Mesendoderm (in vitro differentiated cells): ENCODE data around the gene ADGRL1.

Experiments used
- DNase-seq: peaks from one replicate; pipeline ENCODE4 v3.0.0; 2013
- H2AK5ac ChIP-seq: 2 replicates; pipeline ENCODE4 v1.6.1; 2013; ENCODE audit warnings: low read length, inconsistent platforms
- H2BK120ac ChIP-seq: 2 replicates; pipeline ENCODE4 v1.6.1; 2013; ENCODE audit warnings: low read depth, mild to moderate bottlenecking, low read length, moderate library complexity, mixed read lengths
- H2BK15ac ChIP-seq: replicated peaks from 2 replicates; pipeline ENCODE4 v1.6.1; 2013; ENCODE audit warnings: low read depth, mild to moderate bottlenecking, moderate library complexity
- H2BK5ac ChIP-seq: 2 replicates; pipeline ENCODE4 v1.6.1; 2013; ENCODE audit warnings: low read length, inconsistent platforms
- H3K18ac ChIP-seq: 2 replicates; pipeline ENCODE4 v1.6.1; 2013; ENCODE audit warnings: mild to moderate bottlenecking, low read length, mixed read lengths
- H3K23ac ChIP-seq: one replicate; pipeline ENCODE4 v1.6.1; 2013; ENCODE audit warnings: low read length
- H3K27ac ChIP-seq: 2 replicates; pipeline ENCODE4 v1.5.1; 2013; ENCODE audit warnings: low read depth, mild to moderate bottlenecking, inconsistent platforms, low read length, moderate library complexity
- H3K27me3 ChIP-seq: 2 replicates; pipeline ENCODE4 v1.6.1; 2013; ENCODE audit warnings: low read length, control low read depth, mild to moderate bottlenecking, inconsistent platforms; ENCODE audit not compliant: insufficient read depth, poor library complexity
- H3K36me3 ChIP-seq: 2 replicates; pipeline ENCODE4 v1.6.1; 2013; ENCODE audit warnings: low read length, inconsistent platforms; ENCODE audit not compliant: control insufficient read depth, insufficient read depth
- H3K4ac ChIP-seq: one replicate; pipeline ENCODE4 v1.6.1; 2013; ENCODE audit warnings: low read depth, mild to moderate bottlenecking, low read length, moderate library complexity
- H3K4me1 ChIP-seq: 2 replicates; pipeline ENCODE4 v1.6.1; 2013; ENCODE audit warnings: low read depth, low read length, inconsistent platforms; ENCODE audit not compliant: control insufficient read depth
- H3K4me2 ChIP-seq: 2 replicates; pipeline ENCODE4 v1.6.1; 2013; ENCODE audit warnings: low read length
- H3K4me3 ChIP-seq: 2 replicates; pipeline ENCODE4 v1.5.1; 2013; ENCODE audit warnings: mild to moderate bottlenecking, low read length
- H3K56ac ChIP-seq: one replicate; pipeline ENCODE4 v1.6.1; 2013; ENCODE audit warnings: low read length
- H3K79me1 ChIP-seq: 2 replicates; pipeline ENCODE4 v1.6.1; 2013; ENCODE audit warnings: low read length, inconsistent platforms
- H3K79me2 ChIP-seq: 2 replicates; pipeline ENCODE4 v1.6.1; 2013; ENCODE audit warnings: mild to moderate bottlenecking, low read length; ENCODE audit not compliant: control insufficient read depth, insufficient read depth
- H3K9ac ChIP-seq: 2 replicates; pipeline ENCODE4 v1.6.1; 2013; ENCODE audit warnings: low read length, inconsistent platforms
- H4K5ac ChIP-seq: one replicate; pipeline ENCODE4 v1.6.1; 2013; ENCODE audit warnings: low read length
- H4K8ac ChIP-seq: one replicate; pipeline ENCODE4 v1.6.1; 2013; ENCODE audit warnings: low read depth, mild to moderate bottlenecking, control low read depth, low read length, moderate library complexity
- WGBS: extraction: QIAGEN DNeasy Blood & Tissue Kit; methylation state at CpG from one replicate; pipeline ENCODE4 v1.1.7; 2013; ENCODE audit warnings: low lambda C conversion rate, missing lambda C conversion rate; ENCODE audit not compliant: insufficient coverage; ENCODE audit errors: extremely low coverage; 5-methylcytosine and 5-hydroxymethylcytosine counted together

The ADGRL1 gene

DNA sequence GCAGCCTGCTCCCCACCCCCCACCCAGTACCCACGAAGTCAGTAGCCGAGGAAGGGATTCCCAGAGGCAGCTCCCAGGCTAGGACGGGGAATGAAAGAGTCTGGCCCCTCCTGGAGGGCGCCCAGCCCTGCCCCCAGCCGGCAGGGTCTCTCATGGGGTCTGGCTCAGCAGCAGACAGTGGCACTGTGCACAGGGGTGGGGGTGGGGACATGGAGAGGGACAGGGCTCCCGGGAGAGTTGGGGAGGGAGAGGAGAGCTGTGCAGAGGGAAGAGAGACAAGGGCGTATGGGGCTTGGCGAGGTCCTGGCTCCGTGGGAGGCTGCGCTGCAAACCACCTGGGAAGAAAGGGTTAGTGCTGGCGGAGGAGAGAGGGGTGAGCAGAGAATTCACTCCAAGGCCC, 41.9 kb downstream of the ADGRL1 start:
- Histone ChIP-seq H3K79me1 (no peaks in the 10 kb centered on the region), H3K4me3 (no peak overlapping the region), H4K5ac (no peak overlapping the region), H3K4me1 (no peaks in the 10 kb centered on the region), H3K9ac (no peak overlapping the region), H3K27me3 (no peaks in the 10 kb centered on the region), H3K18ac (no peak overlapping the region), H2AK5ac (no peak overlapping the region), H3K56ac (no peak overlapping the region), H3K4ac (no peak overlapping the region), H2BK15ac (no peak overlapping the region), H4K8ac (no peak overlapping the region), H3K36me3 (peaks cover 5% of the 10 kb centered on the region), H3K23ac (no peak overlapping the region), H2BK5ac (no peak overlapping the region), H2BK120ac (no peak overlapping the region), H3K79me2 (no peaks in the 10 kb centered on the region), H3K27ac (no peak overlapping the region), H3K4me2 (no peak overlapping the region)
- no peak for DNase-seq
- no CpG with 5 or more reads among the region's 11 CpGs for WGBS

- Histone ChIP-seq H3K4me2 (no peak overlapping the region), H2BK120ac (no peak overlapping the region), H3K27me3 (no peaks in the 10 kb centered on the region), H3K79me2 (no peaks in the 10 kb centered on the region), H3K4me1 (no peaks in the 10 kb centered on the region), H3K9ac (no peak overlapping the region), H3K23ac (no peak overlapping the region), H4K8ac (no peak overlapping the region), H2BK15ac (no peak overlapping the region), H2AK5ac (no peak overlapping the region), H3K4ac (no peak overlapping the region), H2BK5ac (no peak overlapping the region), H3K36me3 (peaks cover 5% of the 10 kb centered on the region), H3K56ac (no peak overlapping the region), H3K18ac (no peak overlapping the region), H4K5ac (no peak overlapping the region), H3K27ac (no peak overlapping the region), H3K79me1 (no peaks in the 10 kb centered on the region), H3K4me3 (no peak overlapping the region)
- WGBS = no CpG with 5 or more reads among the region's 38 CpGs
- no peak for DNase-seq
Measured at GRCh38 chr19:14162871-14163297, 43.1 kb downstream of the ADGRL1 start.

DNA sequence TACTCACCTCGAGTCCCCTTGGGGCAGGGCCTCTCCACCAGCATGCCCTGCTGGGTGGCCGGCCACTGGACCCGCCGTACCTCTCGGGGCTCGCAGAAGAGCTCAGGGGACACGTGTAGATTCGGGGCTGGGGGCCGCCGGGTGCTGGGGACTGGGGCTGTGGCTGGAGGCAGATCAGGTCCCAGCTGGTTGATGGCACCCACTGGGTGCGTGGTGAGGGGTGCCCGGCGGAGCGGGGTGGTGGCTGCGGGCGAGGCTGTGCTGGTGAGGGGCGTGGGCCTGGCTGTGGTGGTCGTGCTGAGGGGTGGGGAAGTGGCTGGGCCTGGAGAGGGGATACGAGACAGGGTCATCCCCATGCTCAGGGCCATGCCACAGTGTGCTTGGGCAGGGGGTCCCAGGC, 44.7 kb downstream of the ADGRL1 start:
- Histone ChIP-seq H3K79me1 (no peaks in the 10 kb centered on the region), H3K4me1 (no peaks in the 10 kb centered on the region), H3K27ac (no peak overlapping the region), H2AK5ac (no peak overlapping the region), H3K4me2 (no peak overlapping the region), H4K5ac (no peak overlapping the region), H3K23ac (no peak overlapping the region), H2BK5ac (no peak overlapping the region), H2BK120ac (no peak overlapping the region), H4K8ac (no peak overlapping the region), H3K27me3 (no peaks in the 10 kb centered on the region), H3K36me3 (peaks cover 7% of the 10 kb centered on the region), H3K56ac (no peak overlapping the region), H3K9ac (no peak overlapping the region), H3K79me2 (no peaks in the 10 kb centered on the region), H3K4me3 (no peak overlapping the region), H3K18ac (no peak overlapping the region), H2BK15ac (no peak overlapping the region), H3K4ac (no peak overlapping the region)
- no peak for DNase-seq
- no CpG with 5 or more reads among the region's 19 CpGs for WGBS

GRCh38 chr19:14160017-14160703, 45.8 kb downstream of the ADGRL1 start:
- Histone ChIP-seq H3K4me1 (no peaks in the 10 kb centered on the region), H4K8ac (no peak overlapping the region), H4K5ac (no peak overlapping the region), H3K79me1 (no peaks in the 10 kb centered on the region), H3K56ac (no peak overlapping the region), H2BK120ac (no peak overlapping the region), H2AK5ac (no peak overlapping the region), H2BK5ac (no peak overlapping the region), H3K4me3 (no peak overlapping the region), H3K4me2 (no peak overlapping the region), H3K4ac (no peak overlapping the region), H3K9ac (no peak overlapping the region), H3K79me2 (no peaks in the 10 kb centered on the region), H3K27me3 (no peaks in the 10 kb centered on the region), H3K23ac (no peak overlapping the region), H2BK15ac (no peak overlapping the region), H3K27ac (no peak overlapping the region), H3K18ac (no peak overlapping the region), H3K36me3 (peaks cover 7% of the 10 kb centered on the region)
- WGBS = no CpG with 5 or more reads among the region's 25 CpGs
- DNase-seq = no peak

- H3K79me1 ChIP-seq = no peaks in the 10 kb centered on the region
- H3K36me3 ChIP-seq = peaks cover 7% of the 10 kb centered on the region
- no peak overlapping the region for H3K4ac ChIP-seq
- no peak overlapping the region for H3K56ac ChIP-seq
- no peak for DNase-seq
- no peak overlapping the region for H3K4me2 ChIP-seq
- H3K4me1 ChIP-seq = no peaks in the 10 kb centered on the region
- no peak overlapping the region for H3K27ac ChIP-seq
- no CpG with 5 or more reads among the region's 12 CpGs for WGBS
- H2AK5ac ChIP-seq = no peak overlapping the region
- no peak overlapping the region for H2BK5ac ChIP-seq
- no peak overlapping the region for H2BK15ac ChIP-seq
- no peak overlapping the region for H3K9ac ChIP-seq
- H3K23ac ChIP-seq = no peak overlapping the region
- no peak overlapping the region for H2BK120ac ChIP-seq
- H4K5ac ChIP-seq = no peak overlapping the region
- H3K4me3 ChIP-seq = no peak overlapping the region
- H3K27me3 ChIP-seq = no peaks in the 10 kb centered on the region
- H3K18ac ChIP-seq = no peak overlapping the region
- no peaks in the 10 kb centered on the region for H3K79me2 ChIP-seq
- no peak overlapping the region for H4K8ac ChIP-seq
Measured at GRCh38 chr19:14159059-14159458, 46.9 kb downstream of the ADGRL1 start.
